Measurements from ENCODE around the gene MBD6.
"Not testable (repeated sequence)": the region's sequence is repeated elsewhere in the genome, so short reads cannot be mapped to it uniquely, and the experiment has no call there.

MBD6 gene

GRCh38 chr12:57479043-57479375 is 43.6 kb upstream of the MBD6 start:
- in situ Hi-C loops (cut with HindIII; ENCODE audit: low pct_unique_long_range_greater_than_20kb, low sequenced_read_pairs): no loop called here

GRCh38 chr12:57479376-57480115 is 43.1 kb upstream of the MBD6 start, which contains the start of gene ARHGAP9:
ARHGAP9 (minus strand) TSS chr12:57479866; CDS start chr12:57479406, 460 bp downstream.
- DNase-seq (ENCODE audit: low read depth in 1 of 2, low spot score in 1 of 2): no peak
- in situ Hi-C loops (cut with HindIII; ENCODE audit: low pct_unique_long_range_greater_than_20kb, low sequenced_read_pairs): no loop called here
- TF ChIP-seq JUND (IDR thresholded peaks at IDR 0.05; ENCODE audit: low read depth): no peak

More at GRCh38 chr12:57479043-57479375, 43.6 kb upstream of the MBD6 start:
- DNase-seq (ENCODE audit: low read depth in 1 of 2, low spot score in 1 of 2): no peak
- TF ChIP-seq JUND (IDR thresholded peaks at IDR 0.05; ENCODE audit: low read depth): no peak

GRCh38 chr12:57481671-57482070 is 41.0 kb upstream of the MBD6 start:
- DNase-seq (ENCODE audit: low read depth in 1 of 2, low spot score in 1 of 2): no peak
- TF ChIP-seq JUND (IDR thresholded peaks at IDR 0.05; ENCODE audit: low read depth): no peak
- in situ Hi-C loops (cut with HindIII; ENCODE audit: low pct_unique_long_range_greater_than_20kb, low sequenced_read_pairs): no loop called here

DNA sequence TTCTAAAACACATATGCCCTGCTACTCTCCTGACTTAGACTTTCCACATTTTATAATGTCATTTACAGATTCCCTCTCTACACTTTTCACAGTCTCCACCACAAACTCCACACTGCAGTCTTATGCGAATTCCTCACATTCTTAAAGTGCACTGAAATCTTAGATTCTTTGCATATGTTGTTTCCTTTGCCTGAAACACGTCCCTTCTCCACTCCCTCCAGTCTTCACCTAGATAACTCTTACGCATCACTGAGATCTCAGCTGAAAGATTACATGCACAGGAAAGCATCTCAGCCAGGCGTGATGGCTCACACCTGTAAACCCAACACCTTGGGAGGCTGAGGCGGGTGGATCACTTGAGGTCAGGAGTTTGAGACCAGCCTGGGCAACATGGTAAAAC is 39.2 kb upstream of the MBD6 start:
- in situ Hi-C loops (cut with HindIII; ENCODE audit: low pct_unique_long_range_greater_than_20kb, low sequenced_read_pairs): no loop called here
- no peak for TF ChIP-seq JUND (IDR thresholded peaks at IDR 0.05; ENCODE audit: low read depth)
- no peak for DNase-seq (ENCODE audit: low read depth in 1 of 2, low spot score in 1 of 2)

GRCh38 chr12:57485695-57486094 is 36.9 kb upstream of the MBD6 start:
- in situ Hi-C loops (cut with HindIII; ENCODE audit: low pct_unique_long_range_greater_than_20kb, low sequenced_read_pairs): no loop called here
- no peak for DNase-seq (ENCODE audit: low read depth in 1 of 2, low spot score in 1 of 2)
- no peak for TF ChIP-seq JUND (IDR thresholded peaks at IDR 0.05; ENCODE audit: low read depth)

GRCh38 chr12:57487055-57487596 is 35.5 kb upstream of the MBD6 start:
- in situ Hi-C loops (cut with HindIII; ENCODE audit: low pct_unique_long_range_greater_than_20kb, low sequenced_read_pairs): no loop called here
- no peak for TF ChIP-seq JUND (IDR thresholded peaks at IDR 0.05; ENCODE audit: low read depth)
- DNase-seq (ENCODE audit: low read depth in 1 of 2, low spot score in 1 of 2): no peak

- in situ Hi-C loops (cut with HindIII; ENCODE audit: low pct_unique_long_range_greater_than_20kb, low sequenced_read_pairs): no loop called here
- TF ChIP-seq JUND (IDR thresholded peaks at IDR 0.05; ENCODE audit: low read depth): no peak
- peak; percentile 95 to 99 for DNase-seq (ENCODE audit: low read depth in 1 of 2, low spot score in 1 of 2)
Observed at GRCh38 chr12:57487597-57488401, 34.8 kb upstream of the MBD6 start, which contains the start of gene MARS1. MARS1 (plus strand) TSS chr12:57488068; CDS start chr12:57488091, 23 bp downstream.

- TF ChIP-seq JUND (IDR thresholded peaks at IDR 0.05; ENCODE audit: low read depth): no peak
- DNase-seq (ENCODE audit: low read depth in 1 of 2, low spot score in 1 of 2): no peak
- in situ Hi-C loops (cut with HindIII; ENCODE audit: low pct_unique_long_range_greater_than_20kb, low sequenced_read_pairs): no loop called here
Observed at GRCh38 chr12:57488402-57489156, 34.0 kb upstream of the MBD6 start.

- in situ Hi-C loops (cut with HindIII; ENCODE audit: low pct_unique_long_range_greater_than_20kb, low sequenced_read_pairs): no loop called here
- TF ChIP-seq JUND (IDR thresholded peaks at IDR 0.05; ENCODE audit: low read depth): no peak
- DNase-seq (ENCODE audit: low read depth in 1 of 2, low spot score in 1 of 2): no peak
Observed at GRCh38 chr12:57489157-57489641, 33.4 kb upstream of the MBD6 start.

DNA sequence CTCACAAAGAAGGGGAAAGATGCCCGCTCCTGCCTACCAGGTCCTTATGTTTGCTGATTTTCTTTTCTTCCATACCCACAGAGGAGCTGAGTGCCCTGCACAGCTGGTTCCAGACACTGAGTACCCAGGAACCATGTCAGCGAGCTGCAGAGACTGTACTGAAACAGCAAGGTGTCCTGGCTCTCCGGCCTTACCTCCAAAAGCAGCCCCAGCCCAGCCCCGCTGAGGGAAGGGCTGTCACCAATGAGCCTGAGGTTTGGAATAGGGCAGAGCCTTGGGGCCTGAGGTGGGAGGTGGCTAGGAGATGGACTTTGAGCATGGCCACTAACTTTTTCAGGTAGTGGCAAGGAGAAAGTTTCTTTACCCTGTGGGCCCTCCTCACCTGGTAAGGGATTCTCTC is 32.5 kb upstream of the MBD6 start:
- DNase-seq (ENCODE audit: low read depth in 1 of 2, low spot score in 1 of 2): no peak
- no peak for TF ChIP-seq JUND (IDR thresholded peaks at IDR 0.05; ENCODE audit: low read depth)
- in situ Hi-C loops (cut with HindIII; ENCODE audit: low pct_unique_long_range_greater_than_20kb, low sequenced_read_pairs): no loop called here

DNA sequence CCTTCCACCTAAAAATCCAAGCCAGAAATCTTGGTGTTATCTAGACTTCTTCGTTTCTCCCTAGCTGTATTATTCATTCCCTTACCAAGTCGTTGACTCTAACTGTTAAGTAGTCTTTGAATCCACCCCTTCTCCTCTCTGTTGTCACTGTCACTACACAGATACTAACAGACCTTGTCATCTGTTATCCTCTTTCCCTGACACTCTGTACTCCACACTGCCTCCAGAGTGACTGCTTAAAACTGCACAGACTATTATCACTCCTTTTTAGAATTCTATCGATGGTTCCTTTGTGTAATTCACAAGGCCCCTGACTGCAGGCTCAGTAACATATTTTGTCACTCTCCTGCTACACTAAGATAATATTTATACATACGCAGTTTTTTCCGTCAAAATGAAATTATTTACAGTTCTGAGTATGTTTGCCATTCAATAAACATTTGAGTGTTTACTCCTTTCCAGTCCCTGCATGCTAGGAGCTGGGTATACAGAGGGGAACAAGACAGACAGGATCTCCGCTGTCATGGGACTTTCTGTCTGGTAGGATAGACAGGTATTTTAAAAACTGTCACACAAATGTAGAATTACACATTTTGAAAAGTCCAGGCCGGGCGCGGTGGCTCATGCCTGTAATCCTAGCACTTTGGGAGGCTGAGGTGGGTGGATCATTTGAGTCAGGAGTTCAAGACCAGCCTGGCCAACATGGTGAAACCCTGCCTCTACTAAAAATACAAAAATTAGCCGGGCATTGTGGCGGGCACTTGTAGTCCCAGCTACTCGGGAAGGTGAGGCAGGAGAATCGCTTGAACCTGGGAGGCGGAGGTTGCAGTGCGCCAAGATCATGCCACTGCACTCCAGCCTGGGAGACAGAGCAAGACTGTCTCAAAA is 31.0 kb upstream of the MBD6 start:
- TF ChIP-seq JUND (IDR thresholded peaks at IDR 0.05; ENCODE audit: low read depth): no peak
- DNase-seq (ENCODE audit: low read depth in 1 of 2, low spot score in 1 of 2): peak in 1 of 2 experiments; percentile 38

GRCh38 chr12:57495051-57495701 is 27.4 kb upstream of the MBD6 start:
- DNase-seq (ENCODE audit: low read depth in 1 of 2, low spot score in 1 of 2); in situ Hi-C loops (cut with HindIII; ENCODE audit: low pct_unique_long_range_greater_than_20kb, low sequenced_read_pairs): not testable (repeated sequence)

More for the DNA sequence above, 31.0 kb upstream of the MBD6 start:
- in situ Hi-C loops (cut with HindIII; ENCODE audit: low pct_unique_long_range_greater_than_20kb, low sequenced_read_pairs): no loop called here

All from T47D (cell line).